GM12878 (cell line): ENCODE measurements around the gene AAMP. TPM values are rescaled to one million over a fixed set of nuclear protein-coding genes. Genes with fewer than 3 reads are reported as not detected.

Experiments
- CEBPZ ChIP-seq: fragments of 150-350 bp; IDR thresholded peaks from 2 replicates; pipeline ENCODE4 v1.6.1; 2016; ENCODE audit warnings: low read depth, low read length
- CTCF ChIP-seq, 3 experiments: IDR thresholded peaks in 2 of 3; conservative IDR thresholded peaks in 1 of 3; 2 replicates each; pipeline ENCODE4 v1.5.1; 2011; ENCODE audit warnings: low read depth in 3 of 3, low read length in 3 of 3, mild to moderate bottlenecking in 3 of 3, control low read depth in 2 of 3, moderate library complexity in 2 of 3, inconsistent platforms in 1 of 3, mixed read lengths in 1 of 3; ENCODE audit not compliant: control insufficient read depth in 2 of 3, insufficient read depth in 1 of 3; ENCODE audit errors: extremely low read depth in 1 of 3
- EP300 ChIP-seq, 2 experiments: fragments of 150-350 bp in 1 of 2; IDR thresholded peaks; 2 replicates each; pipeline ENCODE4 v1.6.1; 2011 to 2012; ENCODE audit warnings: low read depth in 2 of 2, low read length in 2 of 2, borderline replicate concordance in 1 of 2, improper control_type of control experiment in 1 of 2, inconsistent platforms in 1 of 2; ENCODE audit not compliant: control insufficient read depth in 1 of 2
- IKZF1 ChIP-seq: fragments of 450-650 bp; conservative IDR thresholded peaks from 2 replicates; pipeline ENCODE4 v1.6.1; 2017; ENCODE audit warnings: antibody characterized with exemption, mild to moderate bottlenecking
- IRF4 ChIP-seq: IDR thresholded peaks from 2 replicates; pipeline ENCODE4 v1.6.1; 2011; ENCODE audit warnings: low read depth, low read length
- NBN ChIP-seq: fragments of 450-650 bp; IDR thresholded peaks from 2 replicates; pipeline ENCODE4 v1.6.1; 2016
- PAX5 ChIP-seq: IDR thresholded peaks from 2 replicates; pipeline ENCODE4 v1.6.1; 2011; ENCODE audit warnings: low read depth, low read length, borderline replicate concordance
- POLR2AphosphoS5 ChIP-seq: IDR thresholded peaks from 2 replicates; pipeline ENCODE4 v1.6.1; 2011; ENCODE audit warnings: mild to moderate bottlenecking, low read length, inconsistent platforms
- RELB ChIP-seq: fragments of 450-650 bp; IDR thresholded peaks from 2 replicates; pipeline ENCODE4 v1.6.1; 2017; ENCODE audit warnings: low read depth, mild to moderate bottlenecking, moderate library complexity
- SPI1 ChIP-seq: IDR thresholded peaks from 2 replicates; pipeline ENCODE4 v1.6.1; 2011; ENCODE audit warnings: low read depth, mild to moderate bottlenecking, low read length, moderate library complexity, borderline replicate concordance; ENCODE audit not compliant: insufficient read depth
- TCF12 ChIP-seq: IDR thresholded peaks from 2 replicates; pipeline ENCODE4 v1.6.1; 2011; ENCODE audit warnings: low read depth, mild to moderate bottlenecking, low read length
- ZZZ3 ChIP-seq: IDR thresholded peaks from 2 replicates; pipeline ENCODE4 v1.6.1; 2011; ENCODE audit warnings: low read depth; ENCODE audit not compliant: control insufficient read depth, insufficient read length
- polyA plus RNA-seq, 11 experiments: library from polyadenylated mRNA; depleted of rRNA in 4 of 11; unstranded in 6 of 11; stranded (reverse) in 5 of 11; fragments of >200 nt; fragmentation: Nextera tagmentation in 4 of 11; fragmentation: Illumina TruSeq in 1 of 11; extraction: Ambion mirVana in 4 of 11; extraction: Trizol in 1 of 11; gene quantifications; 1 replicate in 1 of 11; 2 replicates in 10 of 11; pipeline versions ENCODE4 v1.2.1 to v1.2.3, GENCODE V29; 2011 to 2016; ENCODE audit warnings: inconsistent platforms in 2 of 11, missing spikeins in 2 of 11, low read depth in 1 of 11
- total RNA-seq, 4 experiments: library from RNA; depleted of rRNA in 3 of 4; stranded (reverse); fragments of >200 nt in 3 of 4; fragmentation: Illumina TruSeq in 1 of 4; extraction: Trizol in 1 of 4; gene quantifications; 2 replicates each; pipeline versions ENCODE4 v1.2.1 to v1.2.3, GENCODE V29; 2013 to 2021
- TF ChIP-seq, protein P1 (sequence below): fragments of 450-650 bp; formaldehyde crosslinking; IDR thresholded peaks from 2 replicates; pipeline ENCODE4 v1.5.0; 2022; ENCODE audit warnings: mild to moderate bottlenecking, missing genetic modification characterization
- TF ChIP-seq, protein P2 (sequence below): fragments of 450-650 bp; IDR thresholded peaks from 2 replicates; pipeline ENCODE4 v1.6.1; 2017; ENCODE audit warnings: mild to moderate bottlenecking, moderate library complexity

AAMP gene
- total and polyA plus RNA-seq, 10 of the 15 experiments (the other 5 are each of a cell fraction or from before 2014, with no cell fraction given): 4.4 to 140 (median 81.9) TPM

DNA sequence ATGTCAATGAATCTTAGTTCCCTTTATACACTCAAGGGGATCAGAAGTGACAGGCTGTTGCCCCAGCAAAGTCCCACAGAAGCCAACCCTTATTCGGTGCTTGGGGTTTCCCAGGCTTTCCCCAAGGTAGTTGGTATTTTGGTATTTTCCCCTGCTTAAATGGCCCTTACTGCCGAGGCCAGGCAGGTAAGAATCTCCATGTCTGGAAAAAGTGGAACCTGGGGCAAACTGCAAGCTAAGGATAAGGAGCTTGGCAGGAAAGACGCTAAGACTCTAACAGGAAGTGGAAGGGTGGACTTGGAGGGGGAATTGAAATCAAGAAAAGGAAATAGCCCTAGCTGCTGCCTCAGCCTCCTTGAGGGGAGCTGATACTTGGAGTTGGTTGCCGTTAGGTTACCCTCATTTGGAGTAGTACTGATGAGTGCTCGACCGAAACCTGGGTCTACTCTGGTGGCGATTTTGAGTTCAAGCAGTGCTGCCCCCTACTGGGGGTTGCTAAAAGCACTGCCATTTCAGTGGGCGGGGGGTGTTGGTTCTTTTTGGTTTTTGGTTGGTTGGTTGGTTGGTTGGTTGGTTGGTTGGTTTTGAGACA, 12.5 kb downstream of the AAMP start (continued):
- no peak for TF ChIP-seq ZZZ3
- TF ChIP-seq IKZF1: peak; percentile 80
- TF ChIP-seq, protein P1, sequence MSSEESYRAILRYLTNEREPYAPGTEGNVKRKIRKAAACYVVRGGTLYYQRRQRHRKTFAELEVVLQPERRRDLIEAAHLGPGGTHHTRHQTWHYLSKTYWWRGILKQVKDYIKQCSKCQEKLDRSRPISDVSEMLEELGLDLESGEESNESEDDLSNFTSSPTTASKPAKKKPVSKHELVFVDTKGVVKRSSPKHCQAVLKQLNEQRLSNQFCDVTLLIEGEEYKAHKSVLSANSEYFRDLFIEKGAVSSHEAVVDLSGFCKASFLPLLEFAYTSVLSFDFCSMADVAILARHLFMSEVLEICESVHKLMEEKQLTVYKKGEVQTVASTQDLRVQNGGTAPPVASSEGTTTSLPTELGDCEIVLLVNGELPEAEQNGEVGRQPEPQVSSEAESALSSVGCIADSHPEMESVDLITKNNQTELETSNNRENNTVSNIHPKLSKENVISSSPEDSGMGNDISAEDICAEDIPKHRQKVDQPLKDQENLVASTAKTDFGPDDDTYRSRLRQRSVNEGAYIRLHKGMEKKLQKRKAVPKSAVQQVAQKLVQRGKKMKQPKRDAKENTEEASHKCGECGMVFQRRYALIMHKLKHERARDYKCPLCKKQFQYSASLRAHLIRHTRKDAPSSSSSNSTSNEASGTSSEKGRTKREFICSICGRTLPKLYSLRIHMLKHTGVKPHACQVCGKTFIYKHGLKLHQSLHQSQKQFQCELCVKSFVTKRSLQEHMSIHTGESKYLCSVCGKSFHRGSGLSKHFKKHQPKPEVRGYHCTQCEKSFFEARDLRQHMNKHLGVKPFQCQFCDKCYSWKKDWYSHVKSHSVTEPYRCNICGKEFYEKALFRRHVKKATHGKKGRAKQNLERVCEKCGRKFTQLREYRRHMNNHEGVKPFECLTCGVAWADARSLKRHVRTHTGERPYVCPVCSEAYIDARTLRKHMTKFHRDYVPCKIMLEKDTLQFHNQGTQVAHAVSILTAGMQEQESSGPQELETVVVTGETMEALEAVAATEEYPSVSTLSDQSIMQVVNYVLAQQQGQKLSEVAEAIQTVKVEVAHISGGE (CRISPR knock-in tag): no peak
- TF ChIP-seq RELB: peak; percentile 66
- peak; percentile 87 for TF ChIP-seq NBN
- TF ChIP-seq IRF4: peak; percentile 76; the same call in 1 of the 2 replicates
- peak; percentile 85 for TF ChIP-seq SPI1
- peak; percentile 58 to 77 (median 76) for TF ChIP-seq CTCF (IDR thresholded peaks at IDR 0.05 in 2 of 3, conservative IDR thresholded peaks at IDR 0.05 in 1 of 3; ENCODE audit: control insufficient read depth in 2 of 3, extremely low read depth in 1 of 3, insufficient read depth in 1 of 3, low read depth in 3 of 3, low read length in 3 of 3)
- no peak for TF ChIP-seq PAX5
- TF ChIP-seq CEBPZ: no peak
- TF ChIP-seq, protein P2, sequence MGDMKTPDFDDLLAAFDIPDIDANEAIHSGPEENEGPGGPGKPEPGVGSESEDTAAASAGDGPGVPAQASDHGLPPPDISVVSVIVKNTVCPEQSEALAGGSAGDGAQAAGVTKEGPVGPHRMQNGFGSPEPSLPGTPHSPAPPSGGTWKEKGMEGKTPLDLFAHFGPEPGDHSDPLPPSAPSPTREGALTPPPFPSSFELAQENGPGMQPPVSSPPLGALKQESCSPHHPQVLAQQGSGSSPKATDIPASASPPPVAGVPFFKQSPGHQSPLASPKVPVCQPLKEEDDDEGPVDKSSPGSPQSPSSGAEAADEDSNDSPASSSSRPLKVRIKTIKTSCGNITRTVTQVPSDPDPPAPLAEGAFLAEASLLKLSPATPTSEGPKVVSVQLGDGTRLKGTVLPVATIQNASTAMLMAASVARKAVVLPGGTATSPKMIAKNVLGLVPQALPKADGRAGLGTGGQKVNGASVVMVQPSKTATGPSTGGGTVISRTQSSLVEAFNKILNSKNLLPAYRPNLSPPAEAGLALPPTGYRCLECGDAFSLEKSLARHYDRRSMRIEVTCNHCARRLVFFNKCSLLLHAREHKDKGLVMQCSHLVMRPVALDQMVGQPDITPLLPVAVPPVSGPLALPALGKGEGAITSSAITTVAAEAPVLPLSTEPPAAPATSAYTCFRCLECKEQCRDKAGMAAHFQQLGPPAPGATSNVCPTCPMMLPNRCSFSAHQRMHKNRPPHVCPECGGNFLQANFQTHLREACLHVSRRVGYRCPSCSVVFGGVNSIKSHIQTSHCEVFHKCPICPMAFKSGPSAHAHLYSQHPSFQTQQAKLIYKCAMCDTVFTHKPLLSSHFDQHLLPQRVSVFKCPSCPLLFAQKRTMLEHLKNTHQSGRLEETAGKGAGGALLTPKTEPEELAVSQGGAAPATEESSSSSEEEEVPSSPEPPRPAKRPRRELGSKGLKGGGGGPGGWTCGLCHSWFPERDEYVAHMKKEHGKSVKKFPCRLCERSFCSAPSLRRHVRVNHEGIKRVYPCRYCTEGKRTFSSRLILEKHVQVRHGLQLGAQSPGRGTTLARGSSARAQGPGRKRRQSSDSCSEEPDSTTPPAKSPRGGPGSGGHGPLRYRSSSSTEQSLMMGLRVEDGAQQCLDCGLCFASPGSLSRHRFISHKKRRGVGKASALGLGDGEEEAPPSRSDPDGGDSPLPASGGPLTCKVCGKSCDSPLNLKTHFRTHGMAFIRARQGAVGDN: no peak
- TF ChIP-seq EP300 (IDR thresholded peaks at IDR 0.05; ENCODE audit: borderline replicate concordance in 1 of 2, control insufficient read depth in 1 of 2, low read depth in 2 of 2, low read length in 2 of 2): no peak
- TF ChIP-seq TCF12: no peak
- TF ChIP-seq POLR2AphosphoS5: no peak
